HFFc6 (cell line): Measurements from ENCODE around the gene ZNF679. TPM values are rescaled to one million over a fixed set of nuclear protein-coding genes. Genes with fewer than 3 reads are reported as not detected.
"Not testable (repeated sequence)": the region's sequence is repeated elsewhere in the genome, so short reads cannot be mapped to it uniquely, and the experiment has no call there.

Source experiments
- DNase-seq: peaks from one replicate; pipeline ENCODE4 v3.0.0-alpha.2; 2018
- H3K27ac Mint-ChIP-seq: 2 replicates; pipeline ENCODE4 v1.8.0; 2020; ENCODE audit warnings: mild to moderate bottlenecking, mixed read lengths
- H3K27me3 Mint-ChIP-seq: 2 replicates; pipeline ENCODE4 v1.8.0; 2021; ENCODE audit warnings: mild to moderate bottlenecking, moderate library complexity, mixed read lengths; ENCODE audit not compliant: insufficient read depth
- H3K36me3 Mint-ChIP-seq: 2 replicates; pipeline ENCODE4 v1.8.0; 2021; ENCODE audit warnings: low read depth, mixed read lengths
- H3K4me1 Mint-ChIP-seq: 2 replicates; pipeline ENCODE4 v1.8.0; 2020; ENCODE audit warnings: low read depth, mixed read lengths
- H3K4me3 Mint-ChIP-seq: 2 replicates; pipeline ENCODE4 v1.8.0; 2020; ENCODE audit warnings: mild to moderate bottlenecking, moderate library complexity, mixed read lengths
- H3K9me3 Mint-ChIP-seq: 2 replicates; pipeline ENCODE4 v1.8.0; 2020; ENCODE audit warnings: mild to moderate bottlenecking, mixed read lengths
- total RNA-seq, 6 experiments: library from RNA; stranded (reverse); fragmentation: NEBNext Ultra II Directional; extraction: Animal tissue kit (Norgen Biotek cat#: 25700); gene quantifications; 2 replicates in 1 of 6; 3 replicates in 5 of 6; pipeline ENCODE4 v1.2.3, GENCODE V29; 2021
- TF ChIP-seq, protein P1 (sequence below): fragments of 200-600 bp; sonication (generic); IDR thresholded peaks from 2 replicates; pipeline ENCODE4 v1.5.0; 2021; ENCODE audit warnings: antibody characterized with exemption, mild to moderate bottlenecking

The ZNF679 gene
- total RNA-seq, 6 experiments from 2014 or later = not detected

DNA sequence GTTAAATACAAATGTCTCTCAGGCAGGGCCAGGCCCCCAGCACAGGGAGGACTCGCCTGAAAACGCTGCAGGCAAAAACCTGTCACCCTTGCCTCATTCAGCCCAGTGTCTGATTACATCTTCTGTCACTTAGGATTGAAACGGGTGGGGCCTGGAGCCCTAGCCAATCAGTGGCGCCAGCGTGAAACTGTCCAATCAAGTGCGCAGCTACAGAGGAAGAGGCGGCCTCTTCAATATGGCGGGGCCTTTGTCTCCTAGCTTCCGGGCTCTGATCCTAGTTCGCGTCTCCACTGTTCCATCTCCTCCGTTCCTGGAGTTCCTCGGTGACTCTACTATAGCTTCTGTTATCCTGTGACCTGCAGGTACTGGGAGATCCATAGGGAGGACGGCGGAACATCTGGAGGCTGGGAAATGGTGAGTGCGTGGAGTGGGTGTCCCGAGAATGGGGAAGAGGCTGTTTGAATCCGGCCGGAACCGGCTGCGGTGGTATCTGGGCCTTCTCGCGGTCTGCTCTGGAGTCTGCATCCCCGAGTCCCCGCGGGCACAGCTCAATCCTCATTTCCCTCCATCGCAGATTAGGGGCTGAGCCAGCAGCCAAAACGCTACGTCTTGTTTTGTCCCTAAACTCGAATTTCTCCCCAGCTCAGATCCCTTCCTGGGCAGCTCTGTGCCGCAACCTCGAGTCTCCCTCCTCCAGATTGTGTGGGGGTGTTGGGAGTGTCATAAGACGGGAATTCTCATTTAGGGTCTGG, 85.6 kb downstream of the ZNF679 start, which contains the start of gene ZNF736:
TSS of gene ZNF736 (plus strand) at position 222 of the 752 bp plus-strand sequence. CDS start at position 412, 190 bp downstream.
- peaks cover 7% of the 10 kb centered on the region; the same call in 1 of the 2 replicates for H3K9me3 Mint-ChIP-seq
- H3K4me3 Mint-ChIP-seq = peak within 1 kb of the TSS; percentile 97
- H3K27me3 Mint-ChIP-seq = no peaks in the 10 kb centered on the region
- DNase-seq = peak; percentile 92
- H3K4me1 Mint-ChIP-seq = peaks cover 24% of the 10 kb centered on the region
- peaks cover 33% of the 10 kb centered on the region for H3K36me3 Mint-ChIP-seq
- H3K27ac Mint-ChIP-seq = peak within 1 kb of the TSS; percentile 99
- TF ChIP-seq, protein P1, sequence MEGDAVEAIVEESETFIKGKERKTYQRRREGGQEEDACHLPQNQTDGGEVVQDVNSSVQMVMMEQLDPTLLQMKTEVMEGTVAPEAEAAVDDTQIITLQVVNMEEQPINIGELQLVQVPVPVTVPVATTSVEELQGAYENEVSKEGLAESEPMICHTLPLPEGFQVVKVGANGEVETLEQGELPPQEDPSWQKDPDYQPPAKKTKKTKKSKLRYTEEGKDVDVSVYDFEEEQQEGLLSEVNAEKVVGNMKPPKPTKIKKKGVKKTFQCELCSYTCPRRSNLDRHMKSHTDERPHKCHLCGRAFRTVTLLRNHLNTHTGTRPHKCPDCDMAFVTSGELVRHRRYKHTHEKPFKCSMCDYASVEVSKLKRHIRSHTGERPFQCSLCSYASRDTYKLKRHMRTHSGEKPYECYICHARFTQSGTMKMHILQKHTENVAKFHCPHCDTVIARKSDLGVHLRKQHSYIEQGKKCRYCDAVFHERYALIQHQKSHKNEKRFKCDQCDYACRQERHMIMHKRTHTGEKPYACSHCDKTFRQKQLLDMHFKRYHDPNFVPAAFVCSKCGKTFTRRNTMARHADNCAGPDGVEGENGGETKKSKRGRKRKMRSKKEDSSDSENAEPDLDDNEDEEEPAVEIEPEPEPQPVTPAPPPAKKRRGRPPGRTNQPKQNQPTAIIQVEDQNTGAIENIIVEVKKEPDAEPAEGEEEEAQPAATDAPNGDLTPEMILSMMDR = no peak

DNA sequence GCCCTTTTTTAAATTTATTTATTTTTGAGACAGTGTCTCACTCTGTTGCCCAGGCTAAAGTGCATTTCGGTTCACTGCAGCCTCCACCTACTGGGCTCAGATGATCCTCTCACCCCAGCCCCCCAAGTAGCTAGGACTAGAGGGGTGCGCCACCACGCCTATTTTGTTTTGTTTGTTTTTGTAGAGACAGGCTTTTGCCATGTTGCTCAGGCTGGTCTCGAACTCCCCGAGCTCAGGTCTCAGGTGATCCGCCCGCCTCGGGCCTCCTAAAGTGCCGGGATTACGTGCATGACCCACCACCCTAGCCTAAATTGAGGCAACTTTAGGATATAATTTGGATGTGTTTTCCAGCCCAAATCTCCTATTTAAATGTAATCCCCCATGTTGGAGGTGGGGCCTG, 86.3 kb downstream of the ZNF679 start:
- peak overlapping the region; percentile 97 for H3K4me3 Mint-ChIP-seq
- peak overlapping the region; percentile 99 for H3K27ac Mint-ChIP-seq
- DNase-seq = no peak
- H3K27me3 Mint-ChIP-seq = no peaks in the 10 kb centered on the region
- peaks cover 7% of the 10 kb centered on the region; the same call in 1 of the 2 replicates for H3K9me3 Mint-ChIP-seq
- TF ChIP-seq, protein P1 = no peak
- H3K36me3 Mint-ChIP-seq = peaks cover 34% of the 10 kb centered on the region
- H3K4me1 Mint-ChIP-seq = peaks cover 24% of the 10 kb centered on the region

DNA sequence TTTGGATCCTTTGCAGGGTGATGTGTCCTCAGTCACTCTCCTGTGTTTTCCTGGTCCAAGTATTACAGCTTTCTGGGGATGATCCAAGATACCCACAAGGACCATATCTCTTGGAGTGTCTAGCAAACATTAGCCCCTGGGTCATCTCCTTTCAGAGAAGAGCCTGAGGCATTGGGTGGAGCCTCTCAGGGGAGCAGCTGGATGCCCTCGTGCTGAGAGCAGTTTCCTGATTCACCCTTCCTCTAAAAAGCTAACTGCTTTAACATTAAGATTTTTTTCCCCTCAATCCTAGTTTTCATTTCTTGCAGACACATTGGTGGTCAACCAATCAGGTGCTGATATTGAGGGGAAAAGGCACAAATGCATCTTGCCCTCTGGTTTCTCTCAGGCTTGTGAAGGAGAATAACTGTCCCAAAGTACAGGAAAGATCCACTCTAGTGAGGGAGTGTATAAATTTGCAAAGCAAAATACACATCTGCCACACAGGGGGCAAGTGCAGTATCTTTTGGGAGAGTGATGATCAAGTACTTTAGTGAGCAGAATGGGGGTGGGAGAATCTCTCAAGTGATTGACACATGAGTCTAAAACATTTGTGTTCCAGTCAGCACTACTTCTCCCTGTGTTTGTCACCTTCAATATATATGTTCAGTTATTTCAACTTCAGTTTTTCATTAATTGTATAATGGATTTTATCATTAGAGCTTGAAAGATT, 87.9 kb downstream of the ZNF679 start:
- H3K4me1 Mint-ChIP-seq = peaks cover 24% of the 10 kb centered on the region

More for the DNA sequence above, 87.9 kb downstream of the ZNF679 start:
- Mint-ChIP-seq H3K36me3 (peaks cover 46% of the 10 kb centered on the region), H3K9me3 (peaks cover 17% of the 10 kb centered on the region; the same call in 1 of the 2 replicates)
- H3K4me3 Mint-ChIP-seq, H3K27ac Mint-ChIP-seq, H3K27me3 Mint-ChIP-seq, DNase-seq: not testable (repeated sequence)

Other genes with a start within 250 kb of the ZNF679 start
- not detected for gene ZNF722, start 229.6 kb upstream of the ZNF679 start, total RNA-seq
- under 1 TPM in 2 of 6 experiments, not detected in 4; 0.14 TPM for gene ZNF727, start 183.0 kb upstream of the ZNF679 start, total RNA-seq
- not detected for gene ZNF735, start 21.3 kb upstream of the ZNF679 start, total RNA-seq
- 1 to 10 TPM; 4.6 to 7.9 (median 5.9) TPM for gene ZNF736, start 85.5 kb downstream of the ZNF679 start, total RNA-seq